Measurements from ENCODE around the gene SLC27A5.

Gene SLC27A5, protein sequence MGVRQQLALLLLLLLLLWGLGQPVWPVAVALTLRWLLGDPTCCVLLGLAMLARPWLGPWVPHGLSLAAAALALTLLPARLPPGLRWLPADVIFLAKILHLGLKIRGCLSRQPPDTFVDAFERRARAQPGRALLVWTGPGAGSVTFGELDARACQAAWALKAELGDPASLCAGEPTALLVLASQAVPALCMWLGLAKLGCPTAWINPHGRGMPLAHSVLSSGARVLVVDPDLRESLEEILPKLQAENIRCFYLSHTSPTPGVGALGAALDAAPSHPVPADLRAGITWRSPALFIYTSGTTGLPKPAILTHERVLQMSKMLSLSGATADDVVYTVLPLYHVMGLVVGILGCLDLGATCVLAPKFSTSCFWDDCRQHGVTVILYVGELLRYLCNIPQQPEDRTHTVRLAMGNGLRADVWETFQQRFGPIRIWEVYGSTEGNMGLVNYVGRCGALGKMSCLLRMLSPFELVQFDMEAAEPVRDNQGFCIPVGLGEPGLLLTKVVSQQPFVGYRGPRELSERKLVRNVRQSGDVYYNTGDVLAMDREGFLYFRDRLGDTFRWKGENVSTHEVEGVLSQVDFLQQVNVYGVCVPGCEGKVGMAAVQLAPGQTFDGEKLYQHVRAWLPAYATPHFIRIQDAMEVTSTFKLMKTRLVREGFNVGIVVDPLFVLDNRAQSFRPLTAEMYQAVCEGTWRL

GRCh38 chr19:58511353-58512208, at the start of gene SLC27A5:
Gene SLC27A5 (minus strand): TSS chr19:58511992. CDS start chr19:58511955, 37 bp downstream.
- no peak for DNase-seq

DNA sequence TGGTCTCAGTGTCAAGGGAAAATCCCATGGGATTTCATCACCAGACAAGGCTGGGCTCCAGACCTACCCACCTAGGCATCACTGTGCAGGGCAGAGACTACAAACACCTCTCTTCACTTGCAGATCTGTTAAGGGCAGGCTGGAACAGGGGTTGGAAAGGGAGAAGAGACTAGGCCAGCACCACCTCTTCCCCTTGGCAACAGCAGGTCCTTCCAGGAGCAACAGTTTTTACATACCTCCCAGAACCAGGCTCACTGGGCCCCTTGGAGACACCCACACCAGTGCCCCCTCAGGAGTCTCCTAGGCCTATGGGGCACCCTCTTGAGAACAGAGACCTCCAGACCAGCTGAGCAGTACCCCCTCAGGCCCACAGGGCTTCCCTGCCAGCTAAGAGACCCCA, 49.1 kb upstream of the SLC27A5 start:
- DNase-seq: no peak

GRCh38 chr19:58560007-58560887, 48.5 kb upstream of the SLC27A5 start:
- DNase-seq: no peak

DNA sequence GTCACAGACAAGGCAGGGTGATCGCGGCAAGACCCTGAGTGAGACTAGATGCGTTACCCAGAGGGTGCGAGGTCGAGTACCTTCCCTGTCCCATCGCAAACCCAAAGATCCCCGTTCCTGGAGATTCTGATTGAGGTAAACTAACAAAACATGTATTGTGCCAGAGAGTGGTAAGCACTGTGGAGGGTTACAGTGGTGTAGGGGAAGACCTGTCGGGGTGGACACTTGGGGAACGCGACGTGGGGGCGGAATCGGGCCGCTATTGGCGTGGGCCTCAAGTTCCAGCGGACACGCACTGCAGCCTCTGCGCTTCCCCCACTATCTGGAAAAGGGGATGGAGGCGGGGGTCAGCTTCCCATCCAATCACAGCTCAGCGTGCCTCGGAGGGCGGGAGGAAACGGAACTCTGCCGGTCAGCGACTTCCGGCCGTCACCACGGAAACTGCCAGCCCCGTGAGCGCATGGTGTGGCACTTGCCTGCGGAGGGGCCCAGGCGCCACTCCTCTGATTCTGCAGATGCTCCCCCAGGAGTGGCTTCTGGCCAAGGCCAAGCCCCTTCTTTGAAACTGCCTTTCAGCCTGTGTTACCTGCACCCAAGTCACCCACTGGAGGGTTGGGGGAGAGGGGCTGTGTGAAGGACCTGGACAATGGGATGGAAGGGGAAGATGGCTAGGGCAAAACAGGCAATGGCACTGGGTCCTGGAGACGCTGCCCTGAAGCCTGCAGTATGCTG, 47.6 kb upstream of the SLC27A5 start:
- DNase-seq: no peak

GRCh38 chr19:58558623-58559274, 47.0 kb upstream of the SLC27A5 start:
- no peak for DNase-seq

DNA sequence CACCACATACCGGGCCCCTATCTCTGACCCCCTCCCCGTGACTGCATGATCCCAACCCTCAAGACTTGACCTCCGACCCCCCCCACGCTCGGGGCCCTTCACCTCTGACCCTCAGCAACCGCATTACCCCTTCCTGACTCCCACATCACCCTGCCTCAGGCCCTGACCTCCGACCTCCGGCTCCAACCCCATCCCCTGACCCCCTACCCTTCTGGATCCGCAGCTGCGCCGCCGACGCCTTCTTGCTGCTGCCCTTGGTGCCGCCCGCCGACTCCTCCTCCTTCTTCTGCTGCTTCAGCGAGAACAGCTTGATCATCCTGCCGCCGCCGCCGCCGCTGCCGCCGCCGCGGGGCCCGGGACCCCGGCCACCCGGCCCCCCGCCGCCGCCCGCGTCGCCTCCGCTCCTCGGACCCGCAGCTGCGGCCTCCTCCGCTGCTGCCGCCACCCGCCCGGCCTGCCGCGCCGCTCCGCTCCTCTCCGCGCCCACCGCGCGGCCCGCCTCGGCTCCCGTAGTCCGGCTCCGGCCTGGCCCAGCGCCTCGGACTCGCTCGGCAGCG, 46.4 kb upstream of the SLC27A5 start, which contains the start of gene UBE2M:
UBE2M (minus strand) TSS at position 546 of the 557 bp plus-strand sequence; CDS start at position 316, 230 bp downstream.
- no peak for DNase-seq

- DNase-seq: no peak
Observed at GRCh38 chr19:58557221-58558065, 45.7 kb upstream of the SLC27A5 start.

DNA sequence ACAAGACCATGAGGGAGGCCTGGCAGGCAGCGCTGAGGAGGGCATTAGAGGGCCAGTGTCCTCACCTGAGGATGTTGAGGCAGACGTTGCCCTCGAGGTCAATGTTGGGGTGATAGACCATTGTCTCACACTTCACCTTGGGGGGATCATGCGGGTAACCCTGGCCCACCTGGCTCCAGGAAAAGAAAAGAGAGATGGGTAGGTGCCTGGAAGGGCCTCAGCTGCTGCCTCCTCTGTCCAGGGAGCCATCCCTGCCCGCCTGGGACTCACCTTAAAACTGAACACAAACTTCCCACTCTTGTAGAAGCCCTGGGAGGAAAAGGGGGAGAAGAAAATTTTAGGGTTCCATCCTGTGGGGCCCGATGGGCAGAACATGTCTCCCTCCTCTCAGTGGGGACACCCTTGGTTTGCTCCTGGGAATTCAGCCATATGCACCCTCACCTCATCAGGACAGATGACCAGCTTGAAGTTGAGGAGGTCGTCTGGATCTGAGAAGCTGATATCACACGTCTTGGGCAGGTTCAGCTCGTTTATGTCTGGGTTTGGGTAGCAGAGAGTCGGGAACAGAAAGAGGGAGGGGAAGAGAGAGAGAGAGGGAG, 44.9 kb upstream of the SLC27A5 start:
- no peak for DNase-seq

DNA sequence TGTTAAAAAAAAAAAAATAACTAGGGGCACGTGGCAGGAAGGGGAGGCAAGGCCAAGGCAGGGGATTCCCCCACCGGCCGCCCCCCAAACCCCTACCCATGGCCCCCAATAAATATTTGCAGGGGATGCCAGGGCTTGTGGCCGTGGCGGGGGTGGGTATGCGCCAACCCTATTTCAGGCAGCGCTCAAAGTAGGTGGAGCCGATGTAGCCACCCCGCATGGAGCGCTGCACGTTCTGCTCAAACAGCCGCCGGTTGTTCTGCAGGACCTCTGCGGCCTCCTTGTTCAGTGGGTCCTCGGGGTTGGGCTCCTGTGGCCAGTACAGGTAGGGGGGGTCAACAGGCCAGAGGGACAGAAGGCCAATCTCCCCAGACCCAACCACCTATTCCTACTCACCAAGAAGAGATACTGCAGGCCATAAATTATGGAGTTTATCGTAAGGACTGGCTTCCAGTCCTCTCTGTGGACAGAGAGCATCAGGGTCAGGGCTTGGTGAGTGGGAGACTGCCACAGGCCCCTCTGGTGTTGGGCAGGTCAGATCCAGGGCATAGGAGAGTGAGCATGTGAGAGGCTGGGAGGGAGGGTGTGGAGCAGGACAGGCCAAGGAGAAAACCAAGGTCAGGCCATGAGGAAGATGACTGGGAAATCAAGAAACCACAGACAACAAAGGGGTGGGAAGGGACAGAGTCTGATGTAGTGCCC, 44.3 kb upstream of the SLC27A5 start:
- DNase-seq: no peak

DNA sequence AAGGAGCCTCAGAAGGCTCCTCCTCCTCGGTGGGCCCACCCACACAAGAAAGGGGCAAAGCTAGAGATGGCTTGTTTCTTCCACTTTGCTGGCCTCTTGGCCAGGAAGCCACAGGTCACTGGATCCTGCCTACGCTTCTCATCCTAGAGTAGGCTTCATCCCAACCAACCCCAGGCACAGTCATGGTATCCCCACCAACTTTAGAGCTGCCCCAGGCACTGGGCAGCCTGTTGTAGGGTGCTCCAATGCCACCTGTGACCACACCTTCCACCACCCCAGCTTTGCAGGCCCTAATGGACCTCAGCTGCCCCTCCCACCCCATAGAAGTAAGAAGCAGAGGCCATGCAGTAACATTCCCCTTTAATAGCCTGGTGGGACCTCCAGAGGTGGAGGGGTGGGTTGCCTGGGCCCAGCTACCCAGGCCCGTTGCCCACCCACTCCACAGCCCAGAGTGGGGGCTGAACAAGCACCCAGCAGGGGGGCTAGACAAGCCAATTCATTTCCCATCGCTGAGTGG, 43.6 kb upstream of the SLC27A5 start:
- no peak for DNase-seq

DNA sequence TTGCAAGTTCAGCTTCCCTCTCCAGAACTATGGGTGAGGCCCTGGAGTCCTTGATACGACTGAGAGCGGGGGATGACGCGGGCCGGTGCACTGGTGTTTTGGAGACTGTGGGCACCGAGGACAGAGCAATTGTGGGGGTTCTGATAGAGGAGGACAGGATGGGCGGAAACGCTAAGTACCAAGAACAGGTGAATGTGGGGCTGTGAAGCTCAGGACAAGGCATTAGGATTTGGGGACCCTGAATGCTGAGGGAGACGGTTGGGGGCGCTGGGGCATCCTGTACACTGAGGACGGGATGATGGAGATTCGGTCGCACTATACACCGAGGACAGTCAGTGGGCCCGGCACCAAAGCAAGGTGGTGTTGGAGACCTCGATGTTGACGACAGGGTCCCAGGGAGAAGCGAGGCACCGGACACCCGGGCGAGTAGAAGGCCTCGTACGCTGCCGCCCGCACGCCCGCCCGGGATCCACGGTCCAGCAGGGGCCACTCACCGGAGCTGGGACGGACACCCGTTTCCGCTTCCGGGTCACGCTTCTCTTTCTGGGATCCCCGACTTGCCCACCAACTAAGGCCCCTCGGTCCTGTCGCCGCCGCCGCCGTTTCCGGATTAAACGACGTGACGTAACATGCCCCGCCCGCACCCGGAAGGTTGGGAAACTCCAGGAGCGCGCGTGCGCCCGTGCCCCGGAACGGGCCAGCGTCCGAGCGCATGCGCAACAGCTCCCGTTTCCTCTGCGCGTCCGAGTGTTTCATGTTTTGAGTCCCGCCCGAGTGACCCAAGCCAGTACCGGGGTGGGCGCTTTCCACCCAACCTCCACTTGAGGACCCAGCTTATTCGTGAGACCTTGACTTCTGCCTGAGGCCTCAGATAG, 42.9 kb upstream of the SLC27A5 start, which contains the start of gene CHMP2A:
CHMP2A (minus strand) TSS at position 612 of the 875 bp plus-strand sequence. CDS start 893 bp downstream, outside the sequence.
- DNase-seq: no peak

- no peak for DNase-seq
Observed at GRCh38 chr19:58553799-58554493, 42.2 kb upstream of the SLC27A5 start.

DNA sequence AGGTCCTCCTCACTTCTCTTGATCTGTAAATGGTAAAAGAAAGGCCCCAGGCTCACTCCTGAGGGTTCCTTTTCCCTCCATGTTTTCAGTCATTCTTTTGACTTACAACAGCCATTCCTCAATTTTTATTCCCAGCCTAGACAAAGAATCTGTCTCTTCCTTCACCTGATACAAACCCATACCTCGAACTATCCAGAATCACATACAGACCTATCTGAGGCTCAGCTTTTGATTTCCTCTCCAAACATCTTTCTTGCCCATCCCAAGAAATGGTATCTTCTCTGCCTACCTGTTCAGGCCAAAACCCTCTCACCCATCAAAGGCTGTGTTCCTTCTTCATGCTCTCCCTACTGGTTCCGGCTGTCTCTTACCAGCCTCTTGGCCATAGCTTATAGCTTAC, 40.9 kb upstream of the SLC27A5 start:
- DNase-seq: no peak

- DNase-seq: no peak
Observed at GRCh38 chr19:58551577-58552471, 40.0 kb upstream of the SLC27A5 start.

DNA sequence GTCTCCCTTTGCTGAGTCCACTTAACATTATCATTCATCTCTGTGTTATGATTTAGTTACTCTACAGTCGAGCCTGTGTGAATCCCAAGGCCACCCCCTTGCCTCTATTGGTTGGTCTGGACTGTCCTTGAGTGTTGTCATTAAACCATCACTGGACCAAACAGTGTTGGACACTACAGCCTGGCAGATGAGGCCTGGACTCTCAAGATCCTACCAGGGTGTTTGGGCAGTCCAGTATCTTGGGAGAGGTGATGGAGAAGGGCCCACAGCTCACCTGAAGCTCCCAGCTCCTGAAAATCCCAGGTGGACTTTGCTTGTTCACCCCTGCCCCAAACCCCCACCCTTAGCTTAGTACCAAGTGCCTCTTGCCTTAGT, 39.3 kb upstream of the SLC27A5 start:
- DNase-seq: no peak

All from NCI-H510A treated with DMSO at 0.1 percent for 48 hours (cell line).